HUDEP-2 (cell line): Measurements from ENCODE around the gene STK11.

Source experiments
- DNase-seq, 76 experiments: peaks; one replicate each; lab custom pipeline; 2025; ENCODE audit not compliant: unreplicated experiment in 76 of 76; lab: John Stamatoyannopoulos, UW

STK11 gene

DNA sequence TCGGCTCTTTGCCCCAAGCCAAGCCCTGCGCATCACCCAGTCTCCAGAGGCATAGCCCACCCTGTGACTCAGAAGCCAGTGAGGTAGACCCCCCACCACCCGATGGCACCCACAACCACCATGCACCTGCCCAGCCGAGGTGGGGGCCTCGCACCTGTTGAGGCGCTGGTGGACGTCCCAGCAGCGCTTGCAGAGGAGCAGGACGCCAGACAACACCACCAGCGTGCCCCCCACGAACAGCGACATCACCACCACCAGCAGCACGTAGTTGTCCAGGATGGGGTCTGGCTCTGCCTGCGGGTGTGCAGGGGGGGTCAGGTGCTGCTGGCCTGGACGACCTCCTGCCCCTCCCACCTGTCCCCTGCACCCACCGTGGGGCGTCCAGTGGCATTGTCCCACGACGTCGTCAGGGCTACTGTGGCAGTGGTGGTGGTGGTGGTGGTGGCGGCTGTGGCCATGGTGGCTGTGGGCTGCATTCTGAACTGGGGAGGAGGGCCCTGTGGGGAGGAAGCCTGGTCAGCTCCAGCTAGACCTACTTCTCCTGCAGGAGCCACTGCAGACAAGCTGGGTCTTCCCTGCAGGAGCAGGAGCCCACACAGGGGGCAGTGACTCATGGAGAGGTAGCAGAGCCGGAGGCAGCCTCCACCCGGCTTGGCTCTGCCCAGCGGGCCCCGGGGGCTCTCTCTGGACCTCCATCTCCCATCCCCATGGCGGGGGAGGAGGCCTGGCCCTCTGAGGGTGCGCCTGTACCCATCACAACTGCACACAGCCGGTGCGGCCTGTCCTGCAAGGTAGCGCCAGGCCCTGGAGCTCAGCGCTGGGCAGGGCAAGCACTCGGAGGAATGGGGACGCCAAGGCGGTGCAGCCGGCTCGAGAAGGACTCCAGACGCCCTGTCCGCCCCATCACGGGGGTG lies 30.3 kb downstream of the STK11 start:
- no peak for DNase-seq

DNA sequence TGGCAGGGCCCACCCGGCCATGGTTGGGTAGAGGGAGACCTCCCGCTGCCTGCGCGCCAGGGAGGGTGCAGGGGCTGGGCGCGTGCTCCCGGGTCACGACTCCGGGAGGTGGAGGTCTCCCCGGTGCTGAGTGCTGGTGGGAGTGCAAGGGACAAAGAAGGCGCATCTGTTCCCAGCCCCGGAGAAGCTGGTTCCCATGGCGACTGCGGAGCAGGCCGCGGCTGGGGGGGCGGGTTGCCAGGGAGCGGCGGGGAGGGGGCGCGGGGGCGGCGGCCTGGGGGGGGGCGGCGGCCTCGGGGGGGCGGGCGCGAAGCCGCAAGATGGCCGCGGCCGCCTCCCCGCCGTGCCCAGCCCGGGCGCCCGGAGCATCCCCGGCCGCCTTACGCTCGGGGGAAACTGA lies 31.0 kb downstream of the STK11 start:
- no peak for DNase-seq

DNA sequence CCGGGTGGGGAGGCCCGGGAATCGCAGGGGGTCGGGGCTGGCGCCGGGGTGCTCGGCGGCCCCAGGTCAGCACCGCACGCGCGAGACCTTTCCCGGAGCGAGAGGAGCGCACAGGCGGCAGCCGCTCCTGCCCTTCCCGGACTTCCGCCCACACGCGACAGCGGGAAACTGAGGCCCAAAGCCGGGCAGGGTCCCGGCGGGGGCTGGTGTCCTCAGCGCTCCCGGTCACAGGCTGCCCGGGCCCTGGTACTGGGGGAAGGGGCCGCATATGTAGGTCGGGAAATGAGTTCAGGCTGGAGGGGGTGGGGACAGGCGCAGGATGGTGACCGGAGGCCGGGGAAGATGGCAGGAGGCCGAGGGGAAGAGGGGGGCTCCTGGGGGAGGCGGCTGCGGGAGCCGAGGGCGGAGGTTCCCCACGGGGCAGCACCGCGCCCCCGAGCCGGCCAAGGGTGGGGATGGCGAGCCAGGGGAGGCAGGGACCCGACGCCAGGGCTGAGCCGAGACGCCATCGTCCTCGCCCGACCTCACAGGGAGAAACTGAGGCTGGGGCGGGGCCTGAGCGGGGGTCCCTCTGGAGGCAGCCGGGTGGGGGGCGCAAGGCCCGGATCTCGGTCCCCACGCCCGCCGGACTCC lies 31.6 kb downstream of the STK11 start:
- peak in 5 of 76 experiments; percentile 24 to 37 (median 30) for DNase-seq

DNA sequence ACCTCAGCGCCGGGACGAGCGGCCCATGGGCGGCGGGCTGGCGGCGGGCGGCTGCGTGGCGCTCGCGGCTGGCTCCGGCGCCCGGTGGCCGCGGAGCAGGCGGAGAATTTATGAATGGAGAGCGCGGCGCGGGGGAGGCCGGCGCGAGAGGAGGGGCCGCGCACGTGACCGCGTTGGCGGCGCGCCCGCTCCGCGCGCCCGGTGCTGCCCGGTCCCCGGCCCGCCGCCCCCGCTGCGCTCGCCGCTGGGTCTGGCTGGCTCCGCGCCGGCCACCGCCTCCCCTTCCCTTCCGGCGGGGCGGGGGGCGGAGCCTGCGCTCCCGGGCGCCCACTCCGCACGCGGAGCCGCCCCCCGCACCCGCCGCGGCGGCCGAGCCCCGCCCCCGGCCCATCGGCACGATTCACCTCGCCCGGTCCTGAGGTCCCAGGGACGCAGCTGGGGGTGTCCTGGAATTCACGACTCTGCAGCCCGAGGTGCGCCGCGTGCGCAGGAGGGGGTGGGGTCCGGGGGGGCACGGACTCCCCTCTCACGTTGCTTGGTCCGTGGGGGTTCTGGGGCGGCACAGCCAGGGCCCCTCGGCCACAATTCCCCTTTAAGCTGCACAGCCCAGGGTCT lies 32.3 kb downstream of the STK11 start, which contains the start of gene CBARP:
Gene CBARP, minus strand, starts transcription at position 252 of the 615 bp plus-strand sequence. CDS start 1,905 bp downstream, outside the sequence.
- peak in 22 of 76 experiments; percentile 20 to 64 (median 40) for DNase-seq

DNA sequence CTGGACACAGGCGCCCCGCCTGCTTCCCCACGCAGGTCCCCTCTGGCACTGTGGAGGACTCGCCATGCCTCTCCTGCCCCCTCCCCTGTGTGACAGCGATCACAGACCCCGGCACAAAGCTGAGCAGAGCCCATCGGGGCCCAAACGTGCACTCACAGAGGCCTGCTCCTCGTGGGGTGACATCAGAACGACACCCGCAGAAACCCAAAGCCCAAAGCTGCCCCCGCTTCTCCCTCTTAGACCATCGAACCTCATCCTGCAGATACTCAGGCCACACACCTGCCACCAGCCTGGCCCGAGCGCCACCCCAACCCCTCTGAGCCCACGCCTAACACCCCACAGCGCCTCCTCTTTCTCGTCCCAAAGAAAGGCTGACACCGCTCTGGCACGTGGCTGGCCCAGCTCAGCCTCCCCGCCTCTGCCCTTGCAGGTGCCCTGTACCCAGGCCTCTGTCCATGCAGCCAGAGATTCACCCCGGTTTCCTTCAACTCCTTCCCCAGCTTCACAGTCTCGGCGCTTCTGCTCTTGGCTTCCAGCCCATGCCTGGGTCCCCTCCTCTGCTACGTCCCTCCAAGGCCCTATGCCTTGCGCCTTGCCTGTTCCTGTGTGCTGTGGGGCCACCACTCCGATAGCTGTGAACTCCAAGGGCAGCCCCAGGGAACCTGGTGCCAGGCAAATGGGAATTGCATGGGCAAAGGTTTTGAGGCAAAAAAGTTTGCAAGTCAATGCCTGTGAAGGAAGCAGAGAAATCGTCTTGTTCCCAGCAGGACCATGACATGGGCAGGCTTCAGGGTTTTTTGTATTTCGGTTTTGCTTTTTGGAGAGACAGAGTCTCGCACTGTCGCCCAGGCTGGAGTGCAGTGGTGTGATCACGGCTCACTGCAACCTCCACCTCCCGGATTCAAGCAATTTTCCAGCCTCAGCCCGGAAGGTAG lies 33.1 kb downstream of the STK11 start:
- DNase-seq = peak in 3 of 76 experiments; percentile 35 to 50 (median 41)

DNA sequence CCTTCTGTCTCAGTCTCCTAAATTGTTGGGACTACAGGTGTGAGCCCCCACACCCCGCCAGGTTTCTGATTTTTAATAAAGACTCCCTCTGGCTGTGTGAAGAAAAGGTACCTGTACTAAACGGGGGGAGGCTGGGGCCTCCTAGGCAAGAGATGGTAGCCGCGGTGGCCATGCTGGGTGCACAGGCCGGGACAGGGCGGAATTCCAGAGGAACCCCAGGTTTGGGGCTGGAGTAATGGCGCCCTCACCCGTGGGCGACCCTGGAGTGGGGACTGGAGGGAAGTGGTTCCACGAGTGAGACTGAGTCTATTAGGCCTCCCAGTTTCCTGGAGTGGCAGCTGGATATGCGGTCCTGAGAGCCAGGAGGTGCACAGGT lies 33.8 kb downstream of the STK11 start:
- no peak for DNase-seq

DNA sequence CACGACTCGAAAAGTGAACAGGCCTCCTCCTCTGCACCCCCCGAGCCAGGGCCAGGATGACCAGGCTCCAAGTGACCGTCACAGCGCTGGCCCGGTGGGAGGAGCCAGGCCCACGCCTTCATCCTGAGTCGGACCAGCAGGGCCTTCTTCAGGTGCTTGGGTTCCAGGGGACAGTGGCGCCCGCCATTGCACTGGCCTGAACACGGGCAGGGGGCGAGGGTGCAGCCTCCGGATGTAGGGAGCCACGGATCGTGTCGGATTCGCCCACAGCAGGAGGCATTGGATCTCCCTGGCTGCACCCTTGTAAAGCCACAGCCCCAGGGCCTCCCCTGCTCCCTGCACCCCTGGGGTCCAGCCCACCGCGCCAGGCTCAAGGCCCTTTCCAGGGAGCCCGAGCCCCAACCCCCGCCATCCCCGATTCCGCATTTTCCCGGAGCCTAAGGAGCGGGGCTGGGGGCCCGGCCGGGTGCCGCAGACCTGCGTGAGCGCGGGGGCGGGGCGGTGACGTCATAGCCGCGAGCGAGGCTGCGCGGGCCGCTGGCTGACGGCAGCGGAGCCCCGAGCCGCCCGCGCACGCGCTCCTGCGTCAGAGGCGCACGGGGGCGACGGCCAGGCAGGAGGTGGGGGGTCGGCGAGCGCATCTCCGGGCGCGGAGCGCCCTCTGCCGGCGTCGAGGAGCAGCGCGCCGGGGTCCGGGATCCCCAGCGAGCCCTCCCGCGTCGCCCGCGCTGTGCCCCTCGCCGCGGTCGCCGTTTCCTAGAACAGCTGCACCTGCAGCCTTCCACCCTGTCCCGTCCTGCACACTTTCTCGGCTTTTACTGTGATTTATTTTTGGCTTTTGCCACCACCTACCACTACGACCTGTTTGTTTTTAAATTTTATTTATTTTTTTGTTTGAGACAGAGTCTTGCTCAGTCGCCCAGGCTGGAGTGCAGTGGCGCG lies 34.5 kb downstream of the STK11 start:
- peak in 64 of 76 experiments; percentile 42 to 96 (median 82) for DNase-seq

DNA sequence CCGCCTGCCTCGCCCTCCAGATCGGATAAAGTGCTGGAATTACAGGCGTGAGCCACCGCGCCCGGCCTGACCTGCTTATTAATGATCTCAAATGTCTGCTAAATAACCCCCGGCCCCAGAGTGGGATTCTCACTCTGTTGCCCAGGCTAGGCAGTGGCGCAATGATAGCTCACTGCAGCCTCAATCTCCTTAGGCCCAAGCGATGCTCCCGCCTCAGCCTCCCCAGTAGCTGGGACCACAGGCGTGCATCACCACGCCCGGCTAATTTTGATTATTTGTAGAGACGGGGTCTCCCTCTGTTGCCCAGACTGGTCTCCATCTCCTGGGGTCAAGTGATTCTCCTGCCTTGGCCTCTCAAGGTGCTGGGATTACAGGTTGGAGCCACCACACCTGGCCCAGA lies 35.3 kb downstream of the STK11 start:
- peak in 1 of 76 experiments; percentile 58 for DNase-seq

DNA sequence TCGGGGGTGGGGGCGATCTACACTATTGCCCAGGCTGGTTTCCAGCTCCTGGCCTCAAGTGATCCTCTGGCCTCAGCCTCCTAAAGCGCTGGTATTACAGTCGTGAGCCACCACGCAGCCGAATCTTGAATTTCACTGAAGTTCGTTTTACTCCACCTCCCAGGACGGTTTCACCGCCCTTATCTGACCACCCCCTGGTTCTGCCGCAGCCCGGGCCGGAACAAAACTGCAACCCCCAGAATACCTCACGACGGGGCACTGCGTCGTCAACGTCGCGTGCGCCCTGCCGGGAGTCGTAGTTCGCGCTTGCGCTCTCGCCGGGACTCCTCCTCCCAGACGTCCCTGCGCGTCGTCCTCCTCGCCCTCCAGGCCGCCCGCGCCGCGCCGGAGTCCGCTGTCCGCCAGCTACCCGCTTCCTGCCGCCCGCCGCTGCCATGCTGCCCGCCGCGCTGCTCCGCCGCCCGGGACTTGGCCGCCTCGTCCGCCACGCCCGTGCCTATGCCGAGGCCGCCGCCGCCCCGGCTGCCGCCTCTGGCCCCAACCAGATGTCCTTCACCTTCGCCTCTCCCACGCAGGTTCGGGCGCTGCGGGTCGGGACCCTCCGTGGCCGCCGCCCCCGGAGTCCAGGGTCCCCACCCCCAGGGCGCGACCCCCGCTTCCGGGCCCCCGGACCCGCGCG lies 36.0 kb downstream of the STK11 start, which contains the start of gene ATP5F1D:
Gene ATP5F1D, plus strand, starts transcription at position 335 of the 679 bp plus-strand sequence. Its CDS starts 100 bp downstream, at position 435.
- peak in 75 of 76 experiments; percentile 53 to 99 (median 97) for DNase-seq

DNA sequence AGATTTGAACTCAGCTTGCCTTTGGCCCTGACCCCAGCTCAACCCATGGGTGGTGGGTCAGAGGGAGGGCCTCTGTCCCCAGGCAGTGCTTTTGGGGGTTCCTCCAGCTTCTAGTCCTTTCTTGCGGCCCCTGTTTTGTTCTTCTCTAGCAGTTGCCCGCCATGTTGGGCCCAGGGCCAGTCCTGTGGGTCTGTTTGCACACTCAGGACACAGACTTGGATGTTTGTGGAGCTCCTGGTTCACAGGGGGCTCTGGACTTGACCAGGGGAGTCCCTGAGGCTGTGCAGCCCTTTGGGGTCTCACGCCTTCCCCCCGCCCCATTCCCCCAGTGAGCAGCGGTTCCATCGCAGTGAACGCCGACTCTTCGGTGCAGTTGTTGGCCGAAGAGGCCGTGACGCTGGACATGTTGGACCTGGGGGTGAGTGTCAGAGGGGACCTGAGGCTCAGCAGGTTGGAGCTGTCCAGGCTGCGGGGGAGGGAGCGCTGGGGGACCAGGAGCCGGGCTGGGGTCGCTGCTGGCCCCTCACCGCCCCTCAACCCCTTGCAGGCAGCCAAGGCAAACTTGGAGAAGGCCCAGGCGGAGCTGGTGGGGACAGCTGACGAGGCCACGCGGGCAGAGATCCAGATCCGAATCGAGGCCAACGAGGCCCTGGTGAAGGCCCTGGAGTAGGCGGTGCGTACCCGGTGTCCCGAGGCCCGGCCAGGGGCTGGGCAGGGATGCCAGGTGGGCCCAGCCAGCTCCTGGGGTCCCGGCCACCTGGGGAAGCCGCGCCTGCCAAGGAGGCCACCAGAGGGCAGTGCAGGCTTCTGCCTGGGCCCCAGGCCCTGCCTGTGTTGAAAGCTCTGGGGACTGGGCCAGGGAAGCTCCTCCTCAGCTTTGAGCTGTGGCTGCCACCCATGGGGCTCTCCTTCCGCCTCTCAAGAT lies 38.5 kb downstream of the STK11 start:
- DNase-seq = peak in 68 of 76 experiments; percentile 51 to 94 (median 82)

DNA sequence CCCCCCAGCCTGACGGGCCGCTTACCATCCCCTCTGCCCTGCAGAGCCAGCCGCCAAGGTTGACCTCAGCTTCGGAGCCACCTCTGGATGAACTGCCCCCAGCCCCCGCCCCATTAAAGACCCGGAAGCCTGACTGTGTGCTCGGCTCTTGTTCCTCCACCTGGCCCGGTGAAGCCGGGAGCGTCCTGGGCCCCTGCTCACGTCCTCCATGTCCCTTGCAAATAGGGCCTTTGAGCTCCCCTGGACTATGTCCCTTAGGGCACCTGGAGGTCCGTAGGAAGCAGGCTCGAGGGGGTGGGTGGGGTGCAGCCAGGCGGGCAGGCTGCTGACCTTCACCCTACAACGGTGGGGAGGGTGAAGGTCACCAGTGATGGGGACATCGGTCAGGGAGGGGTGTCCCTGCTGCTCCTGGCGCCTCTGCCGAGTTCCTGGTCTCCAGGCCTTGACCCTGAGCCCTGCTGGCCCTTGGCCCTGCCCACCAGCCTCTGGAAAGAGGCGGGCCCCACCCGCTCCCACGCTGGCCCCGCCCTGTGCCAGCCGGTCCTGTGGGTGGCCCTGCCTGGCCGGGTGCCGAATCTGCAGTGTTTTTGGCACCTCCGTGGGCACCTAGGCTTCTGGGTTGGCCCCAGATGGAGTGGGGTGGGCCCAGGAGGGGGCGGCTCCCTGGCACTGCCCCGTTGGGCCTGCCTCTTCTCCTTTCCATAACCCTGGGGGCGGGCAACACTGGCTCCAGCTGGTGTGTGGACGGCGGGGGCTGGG lies 39.3 kb downstream of the STK11 start:
- DNase-seq = peak in 65 of 76 experiments; percentile 29 to 94 (median 72)

DNA sequence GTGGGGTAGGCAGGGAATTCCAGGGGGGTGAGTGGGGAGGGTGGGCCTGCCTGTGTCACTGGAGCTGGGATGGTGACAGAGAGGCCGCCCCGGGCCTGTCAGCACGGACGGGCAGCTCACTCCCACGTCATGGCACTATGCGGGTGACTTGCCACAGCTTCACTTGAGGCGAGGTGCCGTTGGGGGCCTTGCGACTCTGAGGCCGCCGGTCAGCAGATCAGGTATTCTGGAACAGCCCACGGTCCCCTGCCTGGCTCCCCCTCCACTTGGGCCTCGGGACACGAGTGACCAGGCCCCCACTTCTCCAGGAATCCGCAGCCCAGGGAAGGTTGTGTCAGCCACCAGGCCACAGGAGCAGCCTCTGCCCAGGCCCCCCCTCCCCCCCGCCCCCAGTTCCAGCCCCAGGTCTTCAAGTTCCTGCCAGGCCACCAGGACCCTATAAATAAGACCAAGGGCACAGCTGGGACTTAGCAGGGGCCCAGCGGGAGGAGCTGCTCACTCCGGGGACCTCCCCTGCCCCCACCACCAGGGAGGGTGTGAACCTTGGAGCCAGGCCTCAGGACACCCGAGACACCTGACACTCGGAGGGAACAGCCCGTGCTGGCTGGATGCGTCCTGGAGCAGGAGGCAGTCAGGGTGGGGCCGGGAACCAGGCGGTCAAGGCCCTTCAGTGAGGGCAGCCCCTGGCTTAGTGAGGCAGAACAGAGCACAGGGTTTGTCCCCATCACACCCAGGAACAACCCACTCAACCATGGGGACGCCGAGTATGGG lies 40.1 kb downstream of the STK11 start:
- DNase-seq = no peak

DNA sequence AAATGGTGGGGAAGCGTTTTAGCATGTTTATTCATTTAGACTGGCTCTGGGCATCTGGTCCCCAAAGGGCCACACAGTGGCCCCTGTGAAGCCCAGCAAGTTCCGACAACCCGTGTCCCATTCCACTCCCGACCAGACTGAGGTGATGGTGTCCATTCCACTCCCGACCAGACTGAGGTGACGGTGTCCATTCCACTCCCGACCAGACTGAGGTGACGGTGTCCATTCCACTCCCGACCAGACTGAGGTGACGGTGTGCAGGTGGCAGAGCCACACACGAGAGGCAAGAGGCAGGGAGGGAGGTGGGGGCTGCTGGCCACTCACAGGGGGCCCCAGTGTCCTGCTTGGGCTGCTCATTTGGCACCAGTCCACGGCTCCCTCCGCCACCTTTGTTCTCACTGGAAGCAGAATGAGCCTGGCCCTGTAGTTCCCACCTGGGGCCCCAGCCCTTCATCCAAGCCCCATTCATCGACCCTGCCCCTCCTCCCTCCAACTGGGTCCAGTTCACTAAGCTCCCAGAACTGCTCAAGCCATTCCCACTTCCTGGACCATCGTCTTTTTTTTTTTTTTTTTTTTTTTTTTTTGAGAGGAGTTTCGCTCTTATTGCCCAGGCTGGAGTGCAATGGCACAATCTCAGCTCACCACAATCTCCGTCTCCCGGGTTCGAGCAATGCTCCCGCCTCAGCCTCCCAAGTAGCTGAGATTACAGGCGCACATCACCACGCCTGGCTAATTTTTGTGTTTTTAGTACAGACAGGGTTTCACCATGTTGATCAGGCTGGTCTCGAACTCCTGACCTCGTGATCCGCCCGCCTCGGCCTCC lies 40.9 kb downstream of the STK11 start:
- peak in 1 of 76 experiments; percentile 37 for DNase-seq

DNA sequence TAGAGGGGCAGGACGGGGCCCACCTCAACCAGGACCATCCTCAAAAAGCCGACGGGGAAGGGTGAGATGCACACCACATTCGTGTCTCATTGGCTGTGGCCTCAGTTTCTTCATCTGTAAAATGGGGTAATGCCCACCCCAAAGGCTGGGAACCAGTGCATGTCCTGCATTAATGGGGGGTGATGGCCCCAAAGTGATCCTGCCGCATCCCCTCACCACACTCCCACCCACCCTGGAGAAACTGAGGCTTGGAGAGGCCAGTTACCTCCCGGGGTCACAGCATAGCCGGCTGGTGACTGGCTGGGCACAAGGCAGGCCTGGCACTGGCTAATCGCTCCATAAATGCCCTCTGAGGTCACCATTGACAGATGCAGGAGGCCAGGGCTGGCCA lies 42.2 kb downstream of the STK11 start:
- no peak for DNase-seq
